MG63 (cell line): Measurements from ENCODE around the gene ZNF787. TPM values are rescaled to one million over a fixed set of nuclear protein-coding genes. Genes with fewer than 3 reads are reported as not detected.

Experiments
- DNase-seq: peaks from one replicate; pipeline ENCODE4 v3.0.0-alpha.2; 2020
- H3K27me3 ChIP-seq: fragments of 250-450 bp; sonication (Bioruptor Pico); 2 replicates; pipeline ENCODE4 v1.5.1; 2020; ENCODE audit warnings: mild to moderate bottlenecking, moderate library complexity
- H3K36me3 ChIP-seq: fragments of 250-450 bp; sonication (Bioruptor Pico); 2 replicates; pipeline ENCODE4 v1.5.1; 2020; ENCODE audit warnings: mild to moderate bottlenecking, moderate library complexity
- H3K4me3 ChIP-seq: fragments of 250-450 bp; sonication (Bioruptor Pico); 2 replicates; pipeline ENCODE4 v1.5.1; 2020; ENCODE audit warnings: mild to moderate bottlenecking, moderate library complexity
- H3K9me3 ChIP-seq: fragments of 250-450 bp; sonication (Bioruptor Pico); 2 replicates; pipeline ENCODE4 v1.5.1; 2020; ENCODE audit warnings: mild to moderate bottlenecking, moderate library complexity
- total RNA-seq: library from RNA; depleted of rRNA; stranded (reverse); fragments of >200 nt; shearing (Covaris generic); gene quantifications from 2 replicates; pipeline ENCODE4 v1.2.3, GENCODE V29; 2014; ENCODE audit warnings: low replicate concordance

The ZNF787 gene
- total RNA-seq, 1 experiment from 2014 or later: 103 TPM

DNA sequence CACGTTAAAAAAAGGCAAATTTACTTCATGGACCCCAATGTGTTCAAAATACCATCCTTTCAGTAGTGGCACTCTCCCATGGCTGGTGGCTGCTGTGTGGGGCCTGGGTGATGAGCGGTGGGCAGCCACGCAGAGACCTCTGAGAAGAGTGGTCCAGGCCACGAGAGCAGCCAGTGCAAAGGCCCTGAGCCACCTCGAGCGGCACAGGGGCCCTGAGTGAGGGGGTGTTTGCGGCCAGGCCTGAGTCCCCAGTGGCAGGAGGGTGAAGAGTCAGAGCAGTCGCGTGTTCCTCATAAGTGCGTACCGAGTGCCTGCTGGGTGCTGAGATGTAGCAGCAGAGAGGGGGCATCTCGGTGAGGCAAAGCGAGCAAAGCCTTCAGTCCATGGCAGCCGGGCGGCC is 27.0 kb upstream of the ZNF787 start:
- no peaks in the 10 kb centered on the region for H3K27me3 ChIP-seq
- no peak overlapping the region for H3K4me3 ChIP-seq
- peaks cover 6% of the 10 kb centered on the region for H3K36me3 ChIP-seq
- DNase-seq: no peak
- H3K9me3 ChIP-seq: no peaks in the 10 kb centered on the region

DNA sequence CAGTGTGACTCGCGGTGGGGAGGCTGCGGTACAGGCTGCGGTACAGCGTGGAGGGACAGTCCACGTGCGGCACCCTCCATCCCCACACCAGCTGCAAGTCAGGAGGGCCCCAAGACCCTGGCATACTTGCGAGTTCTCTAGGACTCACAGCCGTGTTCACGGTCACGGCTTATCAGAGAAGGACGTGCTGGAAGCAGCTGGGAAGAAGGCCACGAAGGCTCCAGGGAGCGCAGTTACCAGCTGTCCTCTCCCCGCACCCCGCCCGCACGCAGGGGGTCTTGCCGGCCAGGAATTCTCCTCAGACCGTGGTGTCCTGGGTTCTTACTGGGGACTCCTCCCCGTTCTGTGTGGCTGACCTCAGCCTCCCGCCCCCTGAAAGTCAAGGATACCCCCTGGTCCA is 26.2 kb upstream of the ZNF787 start:
- H3K36me3 ChIP-seq: peaks cover 3% of the 10 kb centered on the region
- no peaks in the 10 kb centered on the region for H3K9me3 ChIP-seq
- H3K4me3 ChIP-seq: no peak overlapping the region
- no peaks in the 10 kb centered on the region for H3K27me3 ChIP-seq
- no peak for DNase-seq

DNA sequence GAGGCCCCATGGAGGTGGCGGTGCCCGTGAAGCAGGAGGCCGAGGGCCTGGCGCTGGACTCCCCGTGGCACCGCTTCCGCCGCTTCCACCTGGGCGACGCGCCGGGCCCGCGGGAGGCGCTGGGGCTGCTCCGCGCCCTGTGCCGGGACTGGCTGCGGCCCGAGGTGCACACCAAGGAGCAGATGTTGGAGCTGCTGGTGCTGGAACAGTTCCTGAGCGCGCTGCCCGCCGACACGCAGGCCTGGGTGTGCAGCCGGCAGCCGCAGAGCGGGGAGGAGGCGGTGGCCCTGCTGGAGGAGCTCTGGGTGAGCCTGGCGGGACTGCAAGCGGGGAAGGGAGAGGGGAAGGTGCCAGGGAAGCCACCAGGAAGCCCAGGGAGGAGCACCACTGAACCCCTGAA is 25.8 kb upstream of the ZNF787 start:
- Histone ChIP-seq H3K9me3 (no peaks in the 10 kb centered on the region), H3K27me3 (no peaks in the 10 kb centered on the region), H3K4me3 (no peak overlapping the region), H3K36me3 (peaks cover 3% of the 10 kb centered on the region)
- no peak for DNase-seq

DNA sequence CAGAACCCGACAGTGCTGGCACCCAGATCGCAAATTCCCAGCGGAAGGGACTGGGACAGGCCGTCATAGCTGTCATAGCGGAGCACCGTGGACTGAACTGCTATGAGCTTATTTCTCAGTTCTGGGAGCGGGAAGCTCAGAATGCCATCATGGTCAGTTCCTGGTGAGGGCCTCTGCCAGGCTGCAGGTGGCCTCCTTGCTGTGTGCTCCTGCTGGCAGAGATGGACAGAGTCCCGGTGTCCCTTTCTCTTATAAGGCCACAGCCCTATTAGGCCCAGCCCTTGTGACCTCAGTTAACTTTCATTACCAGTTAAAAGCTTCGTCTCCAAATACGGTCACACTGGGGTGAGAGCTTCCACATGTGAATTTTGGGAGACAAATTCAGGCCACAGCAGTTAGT is 24.6 kb upstream of the ZNF787 start:
- H3K9me3 ChIP-seq: no peaks in the 10 kb centered on the region
- H3K27me3 ChIP-seq: no peaks in the 10 kb centered on the region
- H3K36me3 ChIP-seq: peaks cover 3% of the 10 kb centered on the region
- H3K4me3 ChIP-seq: no peak overlapping the region
- DNase-seq: no peak

GRCh38 chr19:56144831-56145230 is 23.7 kb upstream of the ZNF787 start:
- Histone ChIP-seq H3K27me3 (no peaks in the 10 kb centered on the region), H3K4me3 (no peak overlapping the region), H3K36me3 (peaks cover 3% of the 10 kb centered on the region), H3K9me3 (no peaks in the 10 kb centered on the region)
- DNase-seq: no peak

DNA sequence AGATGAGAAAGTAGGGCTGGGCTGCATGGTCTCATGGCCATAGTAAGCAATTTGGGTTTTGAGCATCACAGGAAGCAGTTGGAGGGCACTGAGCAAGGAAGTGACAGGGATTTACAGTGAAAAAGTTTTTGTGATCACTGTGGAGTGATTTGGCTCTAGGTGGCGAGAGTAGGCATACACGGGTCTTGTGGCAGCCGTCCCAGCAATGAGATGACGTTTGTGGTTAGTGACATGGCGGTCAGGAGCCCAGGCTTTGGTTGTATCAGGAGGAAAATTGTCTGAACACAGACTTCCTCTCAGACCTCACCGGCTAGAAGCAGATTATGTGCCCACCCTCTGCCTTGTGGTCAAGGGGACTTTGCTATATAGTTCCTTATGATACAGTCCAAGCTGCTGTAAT is 23.3 kb upstream of the ZNF787 start:
- H3K4me3 ChIP-seq: no peak overlapping the region
- H3K36me3 ChIP-seq: peaks cover 3% of the 10 kb centered on the region; the same call in 1 of the 2 replicates
- no peaks in the 10 kb centered on the region for H3K27me3 ChIP-seq
- no peaks in the 10 kb centered on the region for H3K9me3 ChIP-seq
- DNase-seq: no peak

DNA sequence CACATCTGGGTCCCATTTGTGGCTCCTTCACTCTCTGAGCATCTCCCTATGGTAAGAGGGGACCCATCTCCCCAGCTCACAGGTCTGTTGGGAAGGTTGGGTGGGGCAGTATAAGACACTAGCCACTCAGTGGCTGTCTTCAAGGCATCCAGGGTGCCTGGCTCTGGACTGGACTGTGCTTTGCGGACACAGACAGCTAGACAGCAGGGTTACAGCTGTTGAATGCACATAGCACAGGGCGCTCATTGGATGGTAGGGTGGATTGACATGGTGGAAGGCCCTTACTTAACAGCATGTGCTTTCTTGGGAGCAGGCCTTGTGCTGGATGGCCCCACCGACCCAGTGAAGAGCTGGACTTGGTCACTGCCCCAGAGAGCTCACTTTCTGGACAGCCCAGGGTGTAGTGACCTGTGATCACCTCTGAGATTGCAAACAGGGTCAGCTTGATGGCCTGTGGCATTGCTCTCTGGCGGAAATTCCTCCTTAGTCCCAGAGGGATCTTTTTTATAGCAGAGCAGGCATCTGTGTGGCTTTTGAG is 21.9 kb upstream of the ZNF787 start:
- no peak for DNase-seq
- Histone ChIP-seq H3K36me3 (peaks cover 3% of the 10 kb centered on the region; the same call in 1 of the 2 replicates), H3K4me3 (no peak overlapping the region), H3K9me3 (no peaks in the 10 kb centered on the region), H3K27me3 (no peaks in the 10 kb centered on the region)

DNA sequence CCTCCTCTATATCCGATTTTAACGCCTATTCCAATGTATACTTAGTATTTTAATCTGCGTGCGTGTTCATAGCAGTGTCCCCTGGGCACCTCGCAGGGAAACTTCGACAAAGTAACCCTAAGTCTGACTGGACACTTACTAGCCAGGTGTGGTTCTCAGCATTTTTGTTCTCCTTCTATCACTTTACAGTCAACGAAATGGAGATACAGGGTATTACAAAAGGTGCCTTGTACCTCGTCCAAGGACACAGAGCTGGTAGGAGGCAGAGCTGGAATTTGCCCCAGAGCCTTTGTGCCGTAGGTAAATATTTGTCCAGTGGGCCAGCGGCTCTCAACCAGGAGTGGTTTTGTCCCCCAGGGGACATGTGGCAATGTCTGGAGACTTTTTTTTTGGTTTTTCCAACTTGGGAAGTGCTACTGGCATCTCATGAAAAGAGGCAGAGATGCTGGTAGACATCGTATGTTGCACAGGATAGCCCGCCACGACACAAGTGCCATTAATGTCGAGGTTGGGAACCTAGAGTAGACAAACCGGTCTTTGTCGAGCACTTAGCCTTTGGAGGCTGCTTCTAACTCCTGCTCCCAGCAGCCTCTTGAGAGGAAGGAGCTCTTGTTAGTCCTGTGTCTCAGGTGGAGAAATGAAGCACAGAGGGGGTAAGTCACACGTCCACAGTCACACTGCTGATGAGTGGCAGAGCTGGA is 21.1 kb upstream of the ZNF787 start:
- Histone ChIP-seq H3K4me3 (peak overlapping the region; percentile 46), H3K27me3 (no peaks in the 10 kb centered on the region), H3K36me3 (no peaks in the 10 kb centered on the region; the same call in 1 of the 2 replicates), H3K9me3 (no peaks in the 10 kb centered on the region)
- DNase-seq: no peak

- no peak for DNase-seq
- Histone ChIP-seq H3K36me3 (no peaks in the 10 kb centered on the region; the same call in 1 of the 2 replicates), H3K27me3 (no peaks in the 10 kb centered on the region), H3K9me3 (no peaks in the 10 kb centered on the region), H3K4me3 (peak overlapping the region; percentile 61)
These were observed 20.4 kb upstream of the ZNF787 start for GRCh38 chr19:56141417-56141993.

DNA sequence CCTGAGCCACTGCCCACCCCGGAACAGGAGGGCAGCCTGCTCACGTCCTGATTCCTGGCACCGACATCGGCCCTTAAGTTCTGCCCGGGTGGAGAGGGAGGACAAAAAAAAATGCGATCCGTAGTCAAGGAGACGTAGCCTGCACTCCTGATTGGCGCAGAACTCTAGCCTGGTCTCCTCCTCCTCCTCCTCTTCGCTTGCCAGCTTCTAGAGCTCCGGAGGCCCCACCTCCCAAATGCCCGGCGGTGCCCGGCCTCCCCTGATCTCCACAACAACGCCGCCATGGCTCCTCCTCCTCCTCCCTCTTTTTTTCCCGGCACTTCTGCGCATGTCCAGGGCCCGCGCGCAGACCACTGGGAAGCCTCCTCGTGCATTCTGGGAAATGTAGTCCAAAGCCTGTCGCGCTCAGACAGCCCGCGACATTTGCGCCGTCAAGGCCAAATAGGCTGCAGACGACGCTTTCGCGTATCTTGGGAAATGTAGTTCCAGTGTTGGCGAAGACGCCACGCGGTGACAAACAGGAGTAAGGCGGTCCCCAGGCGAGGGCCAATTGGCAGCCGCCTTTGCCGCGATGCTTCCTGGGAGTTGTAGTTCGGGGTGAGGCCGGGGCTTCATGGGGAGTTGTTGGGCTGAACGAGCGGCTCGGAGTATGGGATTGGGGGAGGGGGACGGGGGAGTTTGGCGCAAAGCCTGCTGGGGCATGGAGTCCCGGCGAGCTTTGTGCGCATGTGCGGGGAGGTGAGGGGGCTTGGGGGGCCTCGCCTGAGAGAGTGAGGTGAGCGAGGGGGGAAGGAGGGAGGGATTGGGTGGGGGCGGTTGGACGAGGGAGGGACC is 19.7 kb upstream of the ZNF787 start, which contains the start of gene ZNF444:
Gene ZNF444, plus strand, starts transcription at position 705 of the 834 bp plus-strand sequence. CDS start 5,625 bp downstream, outside the sequence.
- DNase-seq: peak; percentile 99
- Histone ChIP-seq H3K9me3 (no peaks in the 10 kb centered on the region), H3K36me3 (no peaks in the 10 kb centered on the region; the same call in 1 of the 2 replicates), H3K4me3 (peak within 1 kb of the TSS; percentile 61), H3K27me3 (no peaks in the 10 kb centered on the region)

DNA sequence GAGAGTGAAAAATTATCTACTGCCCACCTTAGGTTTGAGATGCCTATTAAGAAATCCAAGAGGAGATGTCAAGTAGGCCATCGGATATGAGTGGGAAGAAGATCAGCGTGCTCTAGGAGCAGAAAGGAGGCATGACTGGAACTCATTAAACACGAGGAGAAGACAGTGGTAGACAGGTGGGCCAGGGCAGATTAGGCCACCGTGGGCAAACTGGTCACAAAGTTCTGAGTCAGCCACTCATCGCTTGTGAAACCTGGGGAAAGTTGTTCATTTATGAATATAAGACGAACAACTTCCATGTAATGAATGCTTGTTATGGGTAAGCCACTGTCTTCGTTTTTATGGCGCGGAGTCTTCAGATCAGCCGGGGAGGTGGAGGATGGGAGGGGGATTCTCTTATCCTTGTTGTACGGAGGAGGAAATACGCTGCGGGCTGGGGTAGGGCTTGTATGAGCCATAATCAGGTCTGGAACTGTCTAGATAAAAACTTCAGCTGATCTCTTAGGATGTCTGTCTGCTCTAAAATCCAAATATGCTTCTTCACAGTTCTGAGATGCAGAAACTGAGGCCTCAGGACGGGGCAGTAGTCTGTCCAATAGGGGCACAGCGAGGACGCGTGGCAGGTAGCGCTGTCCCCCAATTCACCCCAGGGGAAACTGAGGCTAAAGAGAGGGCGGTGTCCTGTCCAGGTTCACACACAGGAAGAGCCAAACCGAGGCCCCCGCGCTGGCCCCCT is 18.9 kb upstream of the ZNF787 start:
- Histone ChIP-seq H3K9me3 (no peaks in the 10 kb centered on the region), H3K27me3 (no peaks in the 10 kb centered on the region), H3K4me3 (peak overlapping the region; percentile 61), H3K36me3 (no peaks in the 10 kb centered on the region; the same call in 1 of the 2 replicates)
- no peak for DNase-seq

DNA sequence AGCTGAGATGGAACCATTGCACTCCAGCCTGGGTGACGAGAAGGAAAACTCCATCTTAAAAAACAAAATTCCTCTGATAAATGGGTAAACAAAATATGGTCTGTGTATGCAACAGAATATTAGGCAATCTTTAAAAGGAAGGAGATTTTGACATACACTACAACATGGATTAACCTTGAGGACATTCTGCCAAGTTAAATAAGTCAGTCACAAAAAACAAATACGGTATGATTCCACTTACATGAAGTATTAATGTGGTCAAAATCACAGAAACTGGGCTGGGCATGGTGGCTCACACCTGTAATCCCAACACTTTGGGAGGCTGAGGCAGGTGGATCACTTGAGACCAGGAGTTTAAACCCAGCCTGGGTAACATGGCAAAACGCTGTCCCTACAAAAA is 17.0 kb upstream of the ZNF787 start:
- Histone ChIP-seq H3K36me3 (no peaks in the 10 kb centered on the region; the same call in 1 of the 2 replicates), H3K9me3 (no peaks in the 10 kb centered on the region), H3K27me3 (no peaks in the 10 kb centered on the region), H3K4me3 (no peak overlapping the region)
- DNase-seq: no peak

DNA sequence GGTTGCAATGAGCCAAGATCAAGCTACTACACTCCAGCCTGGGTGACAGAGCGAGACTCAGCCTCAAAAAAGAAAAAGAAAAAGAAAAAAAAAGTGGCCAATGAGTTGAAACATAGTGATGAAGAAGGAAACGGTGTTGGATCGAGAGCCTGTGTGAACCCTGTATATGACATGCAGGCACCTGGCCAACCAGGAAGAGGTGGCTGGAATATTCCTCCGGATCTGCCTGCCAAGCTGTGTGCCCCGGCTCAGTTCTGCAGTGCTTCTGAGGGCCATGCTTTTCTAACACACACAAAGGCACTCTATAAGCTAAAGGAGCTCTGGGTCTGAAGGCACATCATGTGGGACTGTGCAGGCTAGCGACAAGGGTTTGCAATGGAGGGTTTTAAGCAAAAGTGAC is 16.3 kb upstream of the ZNF787 start:
- Histone ChIP-seq H3K9me3 (no peaks in the 10 kb centered on the region), H3K36me3 (no peaks in the 10 kb centered on the region), H3K4me3 (no peak overlapping the region), H3K27me3 (no peaks in the 10 kb centered on the region)
- no peak for DNase-seq

- DNase-seq: no peak
- Histone ChIP-seq H3K4me3 (no peak overlapping the region), H3K36me3 (no peaks in the 10 kb centered on the region), H3K9me3 (no peaks in the 10 kb centered on the region), H3K27me3 (no peaks in the 10 kb centered on the region)
These were observed 15.3 kb upstream of the ZNF787 start for GRCh38 chr19:56136362-56136761.

- DNase-seq: no peak
- no peaks in the 10 kb centered on the region for H3K27me3 ChIP-seq
- H3K4me3 ChIP-seq: no peak overlapping the region
- H3K9me3 ChIP-seq: no peaks in the 10 kb centered on the region
- no peaks in the 10 kb centered on the region for H3K36me3 ChIP-seq
These were observed 13.5 kb upstream of the ZNF787 start for GRCh38 chr19:56134654-56134921.

DNA sequence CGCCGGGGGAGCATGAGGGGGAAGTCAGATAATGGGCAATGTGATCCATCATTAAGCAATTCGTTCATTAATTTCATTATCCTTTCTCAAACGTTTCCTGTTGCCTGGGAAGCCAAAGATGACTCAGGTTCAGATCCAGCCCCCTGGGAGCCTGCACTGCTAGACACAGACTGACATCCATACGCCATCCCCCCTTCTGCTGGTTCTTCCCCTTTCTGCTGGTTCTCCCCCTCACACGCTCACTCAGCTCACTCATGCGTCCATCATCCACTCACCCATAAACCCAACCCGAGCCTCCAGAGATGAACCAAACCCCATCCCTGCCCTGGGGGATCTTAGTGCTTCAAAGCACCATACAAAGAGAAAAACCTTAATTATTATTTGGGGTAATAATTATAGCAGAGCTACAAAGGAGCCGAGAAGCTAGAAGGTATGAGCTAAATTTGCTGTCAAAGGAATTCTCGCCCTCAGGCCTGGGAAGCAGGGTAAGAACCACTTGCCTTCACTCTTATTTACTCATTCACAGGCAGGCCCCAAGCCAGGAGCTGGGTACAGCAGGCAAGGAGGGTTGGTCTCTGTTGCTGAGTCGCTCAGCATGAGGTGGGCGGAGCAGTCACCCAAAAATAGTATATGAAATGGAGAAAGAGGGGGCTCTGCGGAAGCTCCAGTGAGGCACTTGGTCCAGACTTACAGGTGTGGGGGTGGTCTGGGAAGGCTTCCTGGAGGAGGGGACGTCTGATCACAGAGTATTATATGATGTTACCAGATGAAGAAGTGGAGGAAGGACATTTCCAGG is 13.0 kb upstream of the ZNF787 start:
- H3K4me3 ChIP-seq: no peak overlapping the region
- no peaks in the 10 kb centered on the region for H3K27me3 ChIP-seq
- DNase-seq: peak; percentile 52
- H3K9me3 ChIP-seq: no peaks in the 10 kb centered on the region
- H3K36me3 ChIP-seq: no peaks in the 10 kb centered on the region
